B cell (primary cell): Measurements from ENCODE around the gene AMBRA1. TPM values are rescaled to one million over a fixed set of nuclear protein-coding genes. Genes with fewer than 3 reads are reported as not detected.

ENCODE experiments used
- ATAC-seq: fragments of 200-7000 bp; cut with Tn5 transposase; one replicate; pipeline ENCODE4 v1.10.0; 2021; ENCODE audit warnings: low read depth, mild to moderate bottlenecking, moderate number of reproducible peaks, moderate library complexity
- CTCF ChIA-PET: fragments of 350-600 bp; sonication (Branson Sonifier 250); formaldehyde crosslinking; loops from one replicate; lab custom pipeline; 2021; ENCODE audit warnings: antibody characterized with exemption, inconsistent platforms; lab: Charles Lee
- POLR2A ChIA-PET: fragments of 350-600 bp; sonication (Branson Sonifier 250); formaldehyde crosslinking; loops from one replicate; lab custom pipeline; 2021; ENCODE audit warnings: antibody characterized with exemption; lab: Charles Lee
- DNase-seq: peaks from one replicate; pipeline ENCODE4 v3.0.0; 2013
- H2AFZ ChIP-seq: 2 replicates; pipeline ENCODE4 v1.6.1; 2012; ENCODE audit warnings: mild to moderate bottlenecking, low read depth, low read length; ENCODE audit not compliant: insufficient read depth, poor library complexity, severe bottlenecking
- H3K27ac ChIP-seq, 2 donors: 1 replicate in 1 of 2; 2 replicates in 1 of 2; pipeline ENCODE4 v1.5.1; 2012 to 2013; ENCODE audit warnings: low read length in 2 of 2, mild to moderate bottlenecking in 2 of 2, moderate library complexity in 1 of 2
- H3K27me3 ChIP-seq, 4 experiments: fragments of 200-600 bp in 1 of 4; sonication (generic) in 1 of 4; replicated peaks in 1 of 4; 1 replicate in 2 of 4; 2 replicates in 2 of 4; pipeline versions ENCODE4 v1.6.1 to v1.7.0; 2013 to 2016; ENCODE audit warnings: low read length in 3 of 4, mild to moderate bottlenecking in 2 of 4, mixed read lengths in 1 of 4, moderate library complexity in 1 of 4; ENCODE audit not compliant: insufficient read depth in 4 of 4, control insufficient read depth in 3 of 4; ENCODE audit errors: control extremely low read depth in 1 of 4
- H3K36me3 ChIP-seq, 2 experiments: replicated peaks in 1 of 2; 1 replicate in 1 of 2; 2 replicates in 1 of 2; pipeline versions ENCODE4 v1.6.1 to v1.7.1; 2013; ENCODE audit warnings: low read length in 1 of 2; ENCODE audit not compliant: insufficient read depth in 2 of 2, control insufficient read depth in 1 of 2; ENCODE audit errors: control extremely low read depth in 1 of 2, extremely low read depth in 1 of 2
- H3K4me1 ChIP-seq, 2 donors: fragments of 200-600 bp in 1 of 2; sonication (generic) in 1 of 2; 1 replicate in 1 of 2; 2 replicates in 1 of 2; pipeline versions ENCODE4 v1.5.1 to v1.6.1; 2013 to 2017; ENCODE audit warnings: low read length in 2 of 2; ENCODE audit not compliant: control insufficient read depth in 2 of 2, insufficient read depth in 2 of 2
- H3K4me2 ChIP-seq: replicated peaks from 2 replicates; pipeline ENCODE3; 2012; ENCODE audit warnings: mild to moderate bottlenecking, low read depth, low read length; ENCODE audit not compliant: poor library complexity, severe bottlenecking
- H3K4me3 ChIP-seq, 5 experiments: fragments of 200-600 bp in 1 of 5; sonication (generic) in 1 of 5; 1 replicate in 3 of 5; 2 replicates in 2 of 5; pipeline versions ENCODE4 v1.5.1 to v1.7.0; 2011 to 2016; ENCODE audit warnings: low read length in 4 of 5, mild to moderate bottlenecking in 4 of 5, low read depth in 2 of 5, control low read depth in 1 of 5, moderate library complexity in 1 of 5; ENCODE audit not compliant: insufficient read depth in 1 of 5; ENCODE audit errors: control extremely low read depth in 1 of 5, extremely low read depth in 1 of 5
- H3K79me2 ChIP-seq: fragments of 200-600 bp; sonication (generic); one replicate; pipeline ENCODE4 v1.6.0; 2016; ENCODE audit warnings: low read length; ENCODE audit not compliant: control insufficient read depth, insufficient read depth
- H3K9ac ChIP-seq: fragments of 200-600 bp; sonication (generic); 2 replicates; pipeline ENCODE4 v1.6.1; 2017; ENCODE audit warnings: mild to moderate bottlenecking, low read length, moderate library complexity
- H3K9me3 ChIP-seq, 3 donors: one replicate each; pipeline versions ENCODE4 v1.6.1 to v1.7.1; 2013; ENCODE audit warnings: low read length in 2 of 3; ENCODE audit not compliant: control insufficient read depth in 2 of 3, insufficient read depth in 1 of 3; ENCODE audit errors: control extremely low read depth in 1 of 3
- H4K20me1 ChIP-seq: 2 replicates; pipeline ENCODE4 v1.6.0; 2012; ENCODE audit warnings: mild to moderate bottlenecking, low read length; ENCODE audit not compliant: insufficient read depth, control insufficient read depth, poor library complexity, severe bottlenecking
- H3K27ac Mint-ChIP-seq: one replicate; pipeline ENCODE4 v1.8.0; 2021; ENCODE audit warnings: mixed read lengths
- H3K27me3 Mint-ChIP-seq: one replicate; pipeline ENCODE4 v1.8.0; 2021; ENCODE audit warnings: mixed read lengths
- H3K4me1 Mint-ChIP-seq: one replicate; pipeline ENCODE4 v1.8.0; 2021; ENCODE audit warnings: mixed read lengths
- H3K4me3 Mint-ChIP-seq: one replicate; pipeline ENCODE4 v1.8.0; 2021; ENCODE audit warnings: mixed read lengths
- H3K9me3 Mint-ChIP-seq: one replicate; pipeline ENCODE4 v1.8.0; 2022; ENCODE audit warnings: mixed read lengths; ENCODE audit not compliant: insufficient read depth
- EZH2 ChIP-seq: IDR thresholded peaks from 2 replicates; pipeline ENCODE4 v1.6.1; 2012; ENCODE audit warnings: borderline replicate concordance, low read depth, mild to moderate bottlenecking, moderate library complexity, low read length; ENCODE audit not compliant: insufficient read depth, poor library complexity, severe bottlenecking
- WGBS: methylation state at CpG from one replicate; pipeline ENCODE4 v1.1.5; 2013; ENCODE audit warnings: missing lambda C conversion rate; ENCODE audit not compliant: insufficient coverage; 5-methylcytosine and 5-hydroxymethylcytosine counted together
- intact Hi-C: fragments of 100-400 bp; cut with micrococcal nuclease; formaldehyde crosslinking; loops from one replicate; pipeline ENCODE4 v1.10.0; 2022
- polyA plus RNA-seq: library from polyadenylated mRNA; depleted of rRNA; stranded (reverse); fragments of >200 nt; gene quantifications from 2 replicates; pipeline ENCODE4 v1.2.3, GENCODE V29; 2012
- total RNA-seq, 2 donors: library from RNA; stranded (reverse); fragments of 120-200 nt in 1 of 2; gene quantifications; 1 replicate in 1 of 2; 2 replicates in 1 of 2; pipeline versions ENCODE4 v1.2.3 to v1.2.4, GENCODE V29; 2013 to 2022
- TF ChIP-seq, protein P1 (sequence below): fragments of 200-600 bp; IDR thresholded peaks from one replicate; pipeline ENCODE4 v1.8.0; 2022; ENCODE audit warnings: antibody characterized with exemption, mild to moderate bottlenecking

Gene AMBRA1
- total and polyA plus RNA-seq, 2 donors (not counting 1 experiment from before 2014, with no cell fraction given), result 13.8 to 36.1 TPM

DNA sequence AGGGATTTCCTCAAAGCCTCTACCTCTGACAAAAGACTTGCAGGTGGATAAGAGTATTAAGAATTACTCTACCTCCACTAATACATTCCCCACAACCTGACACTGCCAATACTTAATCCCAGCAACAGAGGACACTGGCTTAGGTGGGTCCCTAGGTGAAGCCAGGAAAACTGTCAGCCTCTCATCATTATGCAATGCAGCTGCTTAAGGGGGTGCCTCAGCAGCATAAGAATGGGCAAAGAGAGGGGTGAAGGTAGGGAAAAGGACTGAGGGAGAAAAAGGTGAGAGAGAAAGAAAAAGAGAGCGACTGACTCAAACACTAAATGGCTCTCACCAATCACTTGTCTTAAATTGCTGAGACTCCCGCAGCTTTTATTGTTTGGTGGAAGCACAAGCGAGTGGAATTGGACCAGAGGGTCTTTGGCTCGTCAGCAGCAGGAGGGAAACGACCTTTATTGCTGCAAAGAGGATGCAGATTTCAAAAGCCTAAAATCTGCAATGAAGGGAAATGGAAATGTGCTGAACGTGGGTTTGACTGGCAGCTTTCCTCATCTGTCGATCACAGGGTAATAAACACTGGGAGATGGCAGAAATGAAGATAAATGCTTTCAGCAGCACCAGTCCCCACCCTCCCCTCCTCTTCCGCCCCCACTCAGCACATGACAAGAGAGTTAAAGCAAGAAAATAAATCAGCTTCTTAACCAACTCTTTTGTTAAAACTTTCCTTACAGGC lies 137.4 kb downstream of the AMBRA1 start:
- H3K9me3 ChIP-seq, result no peaks in the 10 kb centered on the region
- H4K20me1 ChIP-seq, result peaks cover 13% of the 10 kb centered on the region
- Mint-ChIP-seq H3K27ac (no peak overlapping the region), H3K4me1 (peaks cover 5% of the 10 kb centered on the region), H3K4me3 (no peak overlapping the region), H3K27me3 (no peaks in the 10 kb centered on the region), H3K9me3 (no peaks in the 10 kb centered on the region)
- no peaks in the 10 kb centered on the region for H3K27me3 ChIP-seq
- H2AFZ ChIP-seq, result no peak overlapping the region
- H3K36me3 ChIP-seq, result peaks cover 5 to 6% of the 10 kb centered on the region in 2 experiments
- CTCF ChIA-PET, result no interaction called here
- no peak for ATAC-seq
- no peaks in the 10 kb centered on the region for H3K4me1 ChIP-seq
- no peak overlapping the region for H3K9ac ChIP-seq
- WGBS, result 92% methylated on average over 4 of the region's 8 CpGs
- intact Hi-C loops, result no loop called here
- H3K4me3 ChIP-seq, result no peak overlapping the region
- POLR2A ChIA-PET, result no interaction called here
- H3K27ac ChIP-seq, result no peak overlapping the region
- TF ChIP-seq, protein P1, sequence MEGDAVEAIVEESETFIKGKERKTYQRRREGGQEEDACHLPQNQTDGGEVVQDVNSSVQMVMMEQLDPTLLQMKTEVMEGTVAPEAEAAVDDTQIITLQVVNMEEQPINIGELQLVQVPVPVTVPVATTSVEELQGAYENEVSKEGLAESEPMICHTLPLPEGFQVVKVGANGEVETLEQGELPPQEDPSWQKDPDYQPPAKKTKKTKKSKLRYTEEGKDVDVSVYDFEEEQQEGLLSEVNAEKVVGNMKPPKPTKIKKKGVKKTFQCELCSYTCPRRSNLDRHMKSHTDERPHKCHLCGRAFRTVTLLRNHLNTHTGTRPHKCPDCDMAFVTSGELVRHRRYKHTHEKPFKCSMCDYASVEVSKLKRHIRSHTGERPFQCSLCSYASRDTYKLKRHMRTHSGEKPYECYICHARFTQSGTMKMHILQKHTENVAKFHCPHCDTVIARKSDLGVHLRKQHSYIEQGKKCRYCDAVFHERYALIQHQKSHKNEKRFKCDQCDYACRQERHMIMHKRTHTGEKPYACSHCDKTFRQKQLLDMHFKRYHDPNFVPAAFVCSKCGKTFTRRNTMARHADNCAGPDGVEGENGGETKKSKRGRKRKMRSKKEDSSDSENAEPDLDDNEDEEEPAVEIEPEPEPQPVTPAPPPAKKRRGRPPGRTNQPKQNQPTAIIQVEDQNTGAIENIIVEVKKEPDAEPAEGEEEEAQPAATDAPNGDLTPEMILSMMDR, result no peak
- no peak for TF ChIP-seq EZH2
- H3K79me2 ChIP-seq, result peaks cover 5% of the 10 kb centered on the region
- no peak for DNase-seq
- no peak overlapping the region for H3K4me2 ChIP-seq

DNA sequence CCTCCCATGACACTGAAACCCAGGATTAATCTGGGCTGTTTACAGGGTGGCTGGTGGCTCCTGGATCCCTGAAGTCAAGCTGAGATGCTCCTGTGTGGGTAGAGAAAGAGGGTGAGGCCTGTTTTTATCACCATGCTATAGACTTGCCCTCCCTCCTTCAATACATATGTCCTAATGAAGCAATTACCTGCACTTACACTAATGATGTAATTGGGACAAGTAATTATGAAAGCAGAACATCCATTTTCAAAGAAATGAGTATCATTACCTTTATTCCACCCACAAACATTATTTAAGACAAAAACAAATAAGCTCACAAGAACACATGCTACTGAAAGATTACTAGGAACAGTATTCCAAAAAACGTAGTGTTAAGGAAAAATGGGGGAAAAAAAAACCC lies 138.0 kb downstream of the AMBRA1 start:
- Histone ChIP-seq H4K20me1 (peaks cover 13% of the 10 kb centered on the region), H3K9ac (no peak overlapping the region), H3K27ac (no peak overlapping the region), H3K4me1 (no peaks in the 10 kb centered on the region), H3K27me3 (no peaks in the 10 kb centered on the region), H3K36me3 (peaks cover 5 to 6% of the 10 kb centered on the region in 2 experiments), H2AFZ (no peak overlapping the region), H3K9me3 (no peaks in the 10 kb centered on the region), H3K79me2 (peaks cover 5% of the 10 kb centered on the region), H3K4me2 (no peak overlapping the region), H3K4me3 (no peak overlapping the region)
- H3K27me3 Mint-ChIP-seq, result no peaks in the 10 kb centered on the region
- peaks cover 5% of the 10 kb centered on the region for H3K4me1 Mint-ChIP-seq
- intact Hi-C loops, result no loop called here
- H3K27ac Mint-ChIP-seq, result no peak overlapping the region
- ATAC-seq (no peak), DNase-seq (no peak)
- POLR2A ChIA-PET, result no interaction called here
- no CpG with 5 or more reads among the region's 1 CpG for WGBS
- no peak for TF ChIP-seq EZH2
- TF ChIP-seq, protein P1, result no peak
- no peaks in the 10 kb centered on the region for H3K9me3 Mint-ChIP-seq
- CTCF ChIA-PET, result no interaction called here
- H3K4me3 Mint-ChIP-seq, result no peak overlapping the region
